GM08714 (cell line): ENCODE measurements around the gene RBMS3.

Source experiments
- H3K4me3 ChIP-seq: fragments of 200-500 bp; sonication (Bioruptor generic); 2 replicates; pipeline ENCODE4 v1.5.1; 2014; ENCODE audit warnings: mild to moderate bottlenecking, low read length, inconsistent platforms
- ZNF274 ChIP-seq: IDR thresholded peaks from 2 replicates; pipeline ENCODE4 v1.6.1; 2012; ENCODE audit warnings: mild to moderate bottlenecking, low read depth, low read length

The RBMS3 gene

GRCh38 chr3:29263476-29263875, 17.4 kb upstream of the RBMS3 start:
- TF ChIP-seq ZNF274, result no peak
- H3K4me3 ChIP-seq, result no peak overlapping the region

- H3K4me3 ChIP-seq, result no peak overlapping the region
- TF ChIP-seq ZNF274, result no peak
These were observed 15.3 kb upstream of the RBMS3 start for GRCh38 chr3:29265509-29266072.

GRCh38 chr3:29267226-29267625, 13.6 kb upstream of the RBMS3 start:
- TF ChIP-seq ZNF274, result no peak
- no peak overlapping the region for H3K4me3 ChIP-seq

GRCh38 chr3:29268651-29269050, 12.2 kb upstream of the RBMS3 start:
- TF ChIP-seq ZNF274, result no peak
- no peak overlapping the region for H3K4me3 ChIP-seq

GRCh38 chr3:29270752-29271151, 10.1 kb upstream of the RBMS3 start:
- no peak for TF ChIP-seq ZNF274
- H3K4me3 ChIP-seq, result no peak overlapping the region

- H3K4me3 ChIP-seq, result no peak overlapping the region
- TF ChIP-seq ZNF274, result no peak
These were observed 9.4 kb upstream of the RBMS3 start for GRCh38 chr3:29271475-29271874.

- no peak overlapping the region for H3K4me3 ChIP-seq
- no peak for TF ChIP-seq ZNF274
These were observed 6.2 kb upstream of the RBMS3 start for GRCh38 chr3:29274667-29275066.

- no peak for TF ChIP-seq ZNF274
- H3K4me3 ChIP-seq, result no peak overlapping the region
These were observed 5.6 kb upstream of the RBMS3 start for GRCh38 chr3:29275309-29275708.

- no peak for TF ChIP-seq ZNF274
- no peak overlapping the region for H3K4me3 ChIP-seq
These were observed 3.6 kb upstream of the RBMS3 start for GRCh38 chr3:29277249-29277648.

GRCh38 chr3:29279286-29279685, 1.6 kb upstream of the RBMS3 start:
- TF ChIP-seq ZNF274, result no peak
- H3K4me3 ChIP-seq, result no peak overlapping the region

- H3K4me3 ChIP-seq, result no peak overlapping the region
- TF ChIP-seq ZNF274, result no peak
These were observed 1.1 kb upstream of the RBMS3 start for GRCh38 chr3:29279806-29280205.

GRCh38 chr3:29281094-29281343, 148 bp downstream of the RBMS3 start:
- no peak for TF ChIP-seq ZNF274
- peak overlapping the region; percentile 98 for H3K4me3 ChIP-seq

- peak overlapping the region; percentile 98 for H3K4me3 ChIP-seq
- no peak for TF ChIP-seq ZNF274
These were observed 722 bp downstream of the RBMS3 start for GRCh38 chr3:29281344-29282241.

- peak overlapping the region; percentile 98 for H3K4me3 ChIP-seq
- TF ChIP-seq ZNF274, result no peak
These were observed 1.8 kb downstream of the RBMS3 start for GRCh38 chr3:29282427-29283230.
